CD4-positive, alpha-beta T cell treated with Interleukin-17A for 1 hour (primary cell): ENCODE results near the gene SETD6.

Experiments used
- DNase-seq: peaks from one replicate; pipeline ENCODE4 v3.0.0-alpha.2; 2020

The SETD6 gene

DNA sequence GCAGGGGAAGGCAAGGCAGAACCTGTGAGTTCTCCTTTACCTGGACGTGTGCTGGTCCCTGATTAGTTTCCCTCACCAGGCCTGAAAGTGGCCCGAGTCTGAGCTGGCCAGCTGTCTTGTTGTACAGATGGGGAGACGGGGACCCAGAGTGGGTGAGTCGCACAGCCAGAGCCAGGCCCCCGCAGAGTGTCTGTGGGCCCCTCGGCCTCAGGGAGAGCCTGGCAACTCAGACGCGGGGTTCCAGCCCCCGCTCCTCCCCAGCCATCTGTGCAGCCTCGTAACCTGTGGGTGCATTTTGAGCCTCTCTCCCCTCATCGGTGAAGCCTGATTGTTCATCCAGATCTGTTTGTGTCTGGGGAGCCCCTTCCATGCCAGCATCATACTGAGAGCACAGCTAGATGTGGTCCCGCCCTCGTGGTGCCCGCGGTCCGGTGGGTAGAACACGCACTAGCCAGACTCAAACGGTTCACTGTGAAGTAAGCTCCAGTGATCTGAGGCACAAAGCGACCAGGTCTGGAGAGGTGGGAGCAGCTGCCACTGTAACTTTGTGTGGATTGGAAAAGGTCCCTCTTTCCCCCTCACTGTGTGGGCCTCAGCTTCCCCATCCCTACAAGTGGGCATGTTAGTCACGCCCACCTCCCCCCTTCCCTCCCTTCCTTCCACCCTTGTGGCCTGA, 21.4 kb upstream of the SETD6 start:
- DNase-seq, result no peak

DNA sequence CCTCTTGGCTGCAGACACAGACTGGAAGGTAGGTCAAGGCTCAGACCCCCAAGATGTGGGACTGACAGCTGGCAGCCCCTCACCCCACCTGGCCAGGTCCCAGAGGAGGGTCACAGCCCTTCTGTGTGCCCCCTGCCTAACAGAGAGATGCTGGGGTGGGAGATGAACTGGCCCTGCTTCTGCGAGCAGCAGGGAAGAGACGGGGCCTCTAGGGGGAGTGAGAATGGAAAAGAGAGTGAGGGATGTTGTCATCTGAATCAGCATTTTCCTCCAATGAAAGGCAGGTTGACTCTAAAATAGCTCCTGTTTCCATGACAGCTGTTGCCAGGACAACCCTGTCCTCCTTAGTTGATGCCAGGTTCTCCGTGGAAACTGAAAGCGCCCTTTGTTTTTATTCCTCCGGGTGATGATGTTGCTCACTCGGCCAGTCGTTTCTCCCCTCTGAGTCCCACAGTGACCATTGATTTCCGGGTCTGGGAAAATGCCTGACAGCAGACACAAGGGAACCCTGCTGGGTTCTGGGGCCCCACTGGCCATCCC, 20.3 kb upstream of the SETD6 start:
- peak; percentile 62 for DNase-seq

DNA sequence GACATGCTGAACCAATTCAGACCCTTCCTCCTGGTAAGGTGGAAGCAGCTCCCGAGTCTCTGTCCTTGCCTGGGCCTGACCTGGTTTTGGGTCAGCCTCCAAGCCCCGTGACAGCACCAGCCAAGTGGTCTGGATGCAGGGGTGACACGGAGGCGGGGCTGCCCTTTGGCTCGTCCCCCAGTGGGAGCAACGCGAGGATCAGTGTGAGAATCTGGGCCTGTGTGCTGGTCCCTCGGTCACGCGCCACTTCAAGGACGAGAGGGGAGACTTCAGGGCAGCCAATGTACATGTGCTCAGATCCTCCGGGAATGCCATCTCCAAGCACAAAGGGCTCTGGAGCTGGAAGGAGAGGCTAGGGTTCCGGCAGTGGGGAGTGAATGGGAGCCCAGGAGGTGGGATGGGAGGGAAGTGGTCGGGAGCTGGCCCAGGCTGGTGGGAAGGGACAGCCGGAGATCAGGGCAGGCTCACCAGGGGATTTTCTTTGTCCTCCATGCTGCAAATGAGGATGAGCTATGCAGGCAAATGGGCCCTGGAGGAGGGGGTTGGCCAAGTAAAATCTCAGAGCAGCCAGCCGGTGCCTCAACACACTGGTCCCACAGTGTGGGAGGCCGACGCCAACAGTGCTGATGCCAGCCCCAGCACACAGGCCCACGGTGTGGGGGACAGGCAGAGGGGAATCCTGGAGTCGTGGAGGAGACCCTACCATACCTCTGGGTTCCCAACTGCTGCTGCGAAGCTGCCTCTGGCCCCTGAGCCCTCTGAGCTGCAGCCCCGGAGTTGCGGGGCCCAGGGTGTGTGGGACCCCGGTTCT, 19.6 kb upstream of the SETD6 start:
- no peak for DNase-seq

DNA sequence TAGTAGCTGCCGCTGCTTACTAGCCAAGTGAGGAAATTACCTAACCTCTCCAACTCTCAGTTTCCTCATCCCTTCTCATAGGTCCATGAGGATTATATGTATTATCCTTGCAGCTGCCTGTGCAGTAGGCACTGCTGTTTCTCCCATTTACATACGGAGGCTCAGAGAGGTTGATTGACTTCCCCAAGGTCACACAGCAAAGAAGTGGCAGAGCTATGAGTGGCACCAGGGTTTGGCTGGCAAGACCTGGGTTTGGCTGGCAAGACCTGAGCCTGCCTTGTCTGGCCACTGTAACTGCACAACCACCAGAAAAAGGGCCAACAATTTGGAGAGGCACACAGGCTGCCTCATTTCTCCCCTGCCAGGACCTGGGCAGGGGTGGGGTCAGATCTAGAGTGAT, 17.8 kb upstream of the SETD6 start:
- DNase-seq, result no peak

- DNase-seq, result no peak
These were observed 17.4 kb upstream of the SETD6 start for GRCh38 chr16:58497935-58498334.

GRCh38 chr16:58498341-58499091, 16.8 kb upstream of the SETD6 start:
- no peak for DNase-seq

GRCh38 chr16:58499092-58499511, 16.2 kb upstream of the SETD6 start:
- DNase-seq, result no peak

DNA sequence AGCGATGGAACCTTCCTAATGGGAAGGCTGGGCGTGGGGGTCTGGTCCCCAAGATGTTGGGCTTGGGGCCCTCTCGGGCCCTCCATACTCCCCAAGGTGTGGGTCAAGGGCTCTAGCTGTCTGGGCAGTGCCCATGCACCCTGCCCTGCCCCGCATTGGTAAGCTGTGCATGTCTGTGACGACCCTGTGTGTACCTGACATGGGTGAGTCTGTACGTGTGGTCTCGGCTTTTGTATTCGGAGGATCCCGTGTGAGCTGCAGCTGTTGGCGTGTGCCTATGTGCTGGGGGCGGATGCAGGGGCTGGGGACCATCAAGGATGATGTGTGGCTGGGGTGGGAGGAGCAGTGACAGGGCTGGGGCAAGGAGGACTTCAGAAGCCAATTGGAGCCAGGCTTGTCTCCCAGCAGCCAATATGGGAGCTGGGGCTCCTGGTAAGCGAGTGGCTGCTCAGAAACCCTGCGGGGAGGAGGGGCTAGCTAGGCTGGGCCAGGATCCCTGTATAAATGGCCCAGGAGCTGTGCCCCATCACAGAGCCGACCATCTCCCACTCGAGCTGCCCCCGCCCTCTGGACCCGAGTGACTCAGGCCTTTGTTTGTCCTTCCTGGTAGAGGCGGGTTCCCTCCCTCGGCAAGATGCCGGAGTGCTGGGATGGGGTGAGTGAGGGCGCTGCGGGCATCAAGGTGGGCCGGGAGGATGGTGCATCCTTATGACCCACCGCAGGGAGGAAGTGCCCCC, 15.5 kb upstream of the SETD6 start, which contains the start of gene NDRG4:
Gene NDRG4 (plus strand): TSS at position 529 of the 737 bp plus-strand sequence. CDS start 106 bp downstream, at position 635.
- DNase-seq, result peak; percentile 34

- DNase-seq, result no peak
These were observed 14.7 kb upstream of the SETD6 start for GRCh38 chr16:58500430-58501241.

- DNase-seq, result peak; percentile 47
These were observed 13.8 kb upstream of the SETD6 start for GRCh38 chr16:58501242-58502131.

DNA sequence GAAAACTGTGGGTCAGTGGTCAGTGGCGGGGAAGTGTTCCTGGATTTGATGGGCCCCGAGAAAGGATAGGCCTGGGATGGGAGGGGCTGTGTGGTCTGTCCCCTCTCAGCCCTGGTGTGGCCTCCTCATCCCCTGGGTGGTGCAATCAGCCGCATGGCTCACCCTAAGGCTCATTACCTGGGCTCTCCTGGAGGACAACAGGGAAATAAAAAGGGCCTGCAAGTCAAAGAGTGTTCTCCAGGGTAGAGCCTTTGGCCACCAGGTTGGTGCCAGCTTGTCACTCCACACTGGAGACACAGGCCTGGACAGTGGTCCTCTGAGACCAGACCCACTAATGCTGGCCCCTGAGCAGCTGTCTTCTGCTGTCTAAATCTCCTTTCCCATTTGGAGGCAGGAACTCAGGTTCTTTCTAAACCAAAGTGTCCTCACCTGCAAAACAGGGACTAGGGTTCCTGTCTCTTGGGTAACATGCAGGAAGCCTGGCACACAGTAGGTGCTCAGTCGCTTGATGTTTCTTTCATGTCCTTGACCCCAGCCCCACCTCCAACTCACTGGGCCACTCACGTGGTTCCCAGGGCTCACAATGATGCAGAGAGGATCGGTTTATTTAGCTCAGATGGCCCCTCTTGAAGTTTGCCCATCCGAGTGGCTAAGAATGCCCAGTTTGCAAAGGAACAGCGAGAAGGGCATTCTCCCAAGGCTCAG, 12.9 kb upstream of the SETD6 start:
- no peak for DNase-seq

- no peak for DNase-seq
These were observed 12.0 kb upstream of the SETD6 start for GRCh38 chr16:58503166-58503862.

DNA sequence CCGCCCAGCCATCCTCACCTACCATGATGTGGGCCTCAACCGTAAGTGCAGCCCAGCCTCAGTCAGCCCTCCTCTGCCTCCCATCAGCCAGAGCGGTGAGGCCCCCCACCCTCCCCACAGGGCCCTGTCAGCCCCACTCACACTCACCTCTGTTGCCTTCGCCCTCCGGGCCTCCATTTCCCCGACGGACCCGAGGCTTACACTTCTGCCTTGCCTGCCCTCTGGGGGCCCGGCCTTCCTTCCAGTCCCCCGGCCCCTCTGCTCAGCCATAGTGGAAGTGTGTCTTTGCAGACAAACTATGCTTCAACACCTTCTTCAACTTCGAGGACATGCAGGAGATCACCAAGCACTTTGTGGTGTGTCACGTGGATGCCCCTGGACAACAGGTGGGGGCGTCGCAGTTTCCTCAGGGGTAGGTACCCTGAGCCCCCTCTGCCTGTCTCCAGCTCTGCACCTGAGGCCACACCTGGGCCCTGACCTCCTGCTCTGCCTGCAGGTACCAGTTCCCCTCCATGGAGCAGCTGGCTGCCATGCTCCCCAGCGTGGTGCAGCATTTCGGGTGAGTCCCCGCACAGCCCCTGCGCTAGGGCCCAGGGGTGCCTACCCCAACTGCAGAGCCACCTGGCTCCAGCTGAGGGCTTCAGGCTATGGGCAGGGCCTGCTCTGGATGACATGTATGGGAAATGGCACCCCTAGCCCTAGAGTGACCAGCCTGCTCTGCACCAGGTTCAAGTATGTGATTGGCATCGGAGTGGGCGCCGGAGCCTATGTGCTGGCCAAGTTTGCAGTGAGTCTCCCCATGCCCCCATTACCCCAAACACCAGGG, 11.2 kb upstream of the SETD6 start:
- DNase-seq, result no peak

DNA sequence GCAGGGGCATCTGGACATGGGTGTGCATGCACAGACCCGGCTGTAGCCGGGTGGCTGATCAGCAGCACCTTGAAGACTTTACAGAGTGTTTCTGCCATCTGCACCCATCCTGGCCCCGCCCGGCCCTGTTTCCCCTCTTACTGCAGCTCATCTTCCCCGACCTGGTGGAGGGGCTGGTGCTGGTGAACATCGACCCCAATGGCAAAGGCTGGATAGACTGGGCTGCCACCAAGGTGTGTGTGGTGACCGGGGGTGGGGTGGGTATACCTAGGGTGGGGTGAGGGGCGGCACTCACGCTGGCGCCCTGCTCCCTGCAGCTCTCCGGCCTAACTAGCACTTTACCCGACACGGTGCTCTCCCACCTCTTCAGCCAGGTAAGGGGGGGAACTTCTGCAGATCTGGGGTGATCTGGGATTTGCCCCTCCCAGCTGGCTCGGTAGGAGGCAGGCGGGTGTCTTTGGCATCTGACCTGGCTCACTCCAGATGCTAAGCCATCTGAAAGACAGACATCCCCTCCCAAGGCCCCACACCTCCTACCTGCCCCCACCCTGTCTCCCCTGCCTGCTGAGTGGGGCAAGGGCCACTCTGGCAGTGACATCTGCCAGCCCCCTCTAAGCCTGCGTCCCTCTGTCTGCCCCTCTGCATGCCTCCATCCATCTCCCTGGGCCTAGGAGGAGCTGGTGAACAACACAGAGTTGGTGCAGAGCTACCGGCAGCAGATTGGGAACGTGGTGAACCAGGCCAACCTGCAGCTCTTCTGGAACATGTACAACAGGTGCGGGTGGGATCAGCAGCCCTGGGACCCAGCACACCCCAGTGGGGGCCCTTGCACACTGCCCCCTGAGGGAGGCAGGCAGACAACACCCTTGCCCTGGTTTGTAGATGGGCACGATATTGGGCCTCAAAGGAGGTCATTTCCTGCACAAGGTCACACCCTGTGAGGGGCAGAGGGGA, 8.8 kb upstream of the SETD6 start:
- no peak for DNase-seq

DNA sequence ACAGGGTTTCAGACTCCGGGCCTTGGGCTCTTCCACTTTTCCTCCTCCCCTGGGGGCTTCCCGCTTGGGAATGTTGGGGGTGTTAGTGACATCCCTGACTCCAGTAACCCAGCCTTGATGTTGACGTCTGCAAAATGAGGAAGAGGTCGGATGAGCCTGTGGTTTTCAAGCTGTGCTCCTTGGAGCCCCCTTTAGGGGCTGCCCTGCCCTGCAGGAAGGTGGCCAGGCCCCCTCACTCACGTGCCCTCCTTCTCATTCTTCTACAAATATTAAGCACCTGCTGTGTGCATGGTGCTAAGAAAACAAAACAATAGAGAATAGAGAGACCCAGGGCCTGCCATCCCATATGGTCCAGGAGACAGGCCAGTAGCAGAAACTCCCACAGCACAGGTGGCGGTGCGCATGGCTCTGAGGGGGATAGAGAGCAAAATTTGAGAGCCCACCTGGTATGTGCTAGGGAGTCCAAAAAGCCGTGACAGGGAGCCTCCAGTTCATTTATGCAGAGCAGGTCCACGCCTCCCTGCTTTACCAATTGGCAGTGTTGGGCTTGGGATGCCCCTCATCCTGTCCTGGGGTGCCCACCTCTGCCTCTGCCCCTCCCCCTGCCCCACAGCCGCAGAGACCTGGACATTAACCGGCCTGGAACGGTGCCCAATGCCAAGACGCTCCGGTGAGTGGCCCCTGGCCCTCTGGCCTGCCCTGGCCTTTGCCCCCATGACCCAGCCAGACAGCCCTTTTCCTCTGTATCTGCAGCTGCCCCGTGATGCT, 7.9 kb upstream of the SETD6 start:
- DNase-seq, result no peak

DNA sequence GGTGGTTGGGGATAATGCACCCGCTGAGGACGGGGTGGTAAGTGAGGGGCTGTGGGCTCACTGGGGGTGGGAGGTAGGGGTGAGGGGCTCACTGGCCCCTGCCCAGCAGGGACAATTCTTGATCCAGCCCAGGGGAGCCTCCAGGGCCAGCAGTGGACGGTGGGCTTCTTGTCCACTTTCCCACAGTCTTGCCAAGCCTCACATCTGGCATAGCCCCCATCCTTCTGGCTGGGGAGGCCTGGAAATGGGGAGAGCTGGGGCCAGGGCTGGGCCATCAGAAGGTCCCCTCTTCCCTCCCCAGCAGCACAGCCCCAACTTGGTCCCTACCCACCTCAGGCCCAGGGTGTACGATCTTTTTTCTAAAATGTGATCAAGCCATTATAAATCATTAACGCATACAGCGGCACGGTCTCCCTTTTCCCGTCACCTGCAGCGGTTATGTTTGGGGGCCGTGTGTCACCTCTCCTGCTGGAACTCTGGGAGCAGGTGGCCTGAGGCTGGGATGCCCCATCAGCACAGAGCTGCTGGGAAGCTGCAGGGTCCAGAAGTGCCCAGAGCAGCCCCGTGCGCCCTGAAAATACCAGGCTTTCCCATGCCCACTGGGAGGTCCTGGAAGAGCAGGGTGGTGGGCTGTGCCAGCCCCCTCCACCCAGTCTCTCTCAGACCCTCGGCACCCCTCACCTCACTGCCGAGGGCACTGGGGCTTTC, 7.2 kb upstream of the SETD6 start:
- DNase-seq, result no peak
